Testis (tissue), 3 donors: Measurements from ENCODE around the gene COPG1. TPM values are rescaled to one million over a fixed set of nuclear protein-coding genes. Genes with fewer than 3 reads are reported as not detected.
A peak's percentile ranks its signal among the peaks of the same experiment; 100 is the strongest.

Experiments
- DNase-seq: peaks from one replicate; pipeline ENCODE4 v3.0.0-alpha.2; 2019
- H3K27ac ChIP-seq, 2 donors: fragments of 200-600 bp; sonication (generic); one replicate each; pipeline ENCODE4 v1.5.1; 2019
- H3K27me3 ChIP-seq: fragments of 200-600 bp; sonication (generic); one replicate; pipeline ENCODE4 v1.5.1; 2019
- H3K36me3 ChIP-seq: fragments of 200-600 bp; sonication (generic); one replicate; pipeline ENCODE4 v1.5.1; 2017; ENCODE audit warnings: low read depth; ENCODE audit errors: missing control alignments
- H3K4me1 ChIP-seq: fragments of 200-600 bp; sonication (generic); one replicate; pipeline ENCODE4 v1.5.1; 2019
- H3K4me3 ChIP-seq, 2 donors: fragments of 200-600 bp; sonication (generic); one replicate each; pipeline ENCODE4 v1.5.1; 2017 to 2019
- H3K9me3 ChIP-seq: fragments of 200-600 bp; sonication (generic); one replicate; pipeline ENCODE4 v1.5.1; 2017
- CTCF ChIP-seq, 3 experiments: fragments of 450-650 bp in 2 of 3; fragments of 200-600 bp in 1 of 3; sonication (generic) in 1 of 3; IDR thresholded peaks; one replicate each; pipeline ENCODE4 v1.5.1; 2016 to 2019; ENCODE audit warnings: antibody characterized with exemption in 3 of 3, mild to moderate bottlenecking in 2 of 3, moderate library complexity in 1 of 3
- POLR2A ChIP-seq: fragments of 450-650 bp; IDR thresholded peaks from one replicate; pipeline ENCODE4 v1.6.1; 2017; ENCODE audit warnings: antibody characterized with exemption, mild to moderate bottlenecking, moderate library complexity
- WGBS, 2 donors: methylation state at CpG; one replicate each; pipeline ENCODE4 v1.1.5; 2018; 5-methylcytosine and 5-hydroxymethylcytosine counted together
- intact Hi-C: fragments of 100-400 bp; cut with DNase I; formaldehyde crosslinking; loops from one replicate; pipeline ENCODE4 v1.15.1; 2023; ENCODE audit warnings: low total_unique reads
- polyA plus RNA-seq: library from polyadenylated mRNA; stranded (reverse); fragments of 350-450 nt; fragmentation: Illumina TruSeq; extraction: RNeasy Lipid Tissue Mini Kit (QIAGEN cat#74804); gene quantifications from one replicate; pipeline ENCODE4 v1.2.3, GENCODE V29; 2014; ENCODE audit warnings: low read depth, low replicate concordance; ENCODE audit not compliant: insufficient read depth
- total RNA-seq, 2 donors: library from RNA; depleted of rRNA; stranded (reverse); fragments of >200 nt; gene quantifications; one replicate each; pipeline ENCODE4 v1.2.3, GENCODE V29; 2016

The COPG1 gene
- total and polyA plus RNA-seq, 3 donors from 2014 or later, result 94.5 to 113 (median 98.2) TPM

- Histone ChIP-seq H3K4me1 (peaks cover 21% of the 10 kb centered on the region), H3K4me3 (peak overlapping the region in 1 of 2 donors; percentile 93), H3K27me3 (no peaks in the 10 kb centered on the region), H3K36me3 (no peaks in the 10 kb centered on the region), H3K9me3 (no peaks in the 10 kb centered on the region), H3K27ac (peak overlapping the region; percentile 89 to 91)
- DNase-seq, result no peak
- intact Hi-C loops, result no loop called here
- TF ChIP-seq CTCF (IDR thresholded peaks at IDR 0.05), result no peak
- no peak for TF ChIP-seq POLR2A
- WGBS, 2 donors, result 30 to 37% methylated on average over 7 of the region's 7 CpGs
Measured at GRCh38 chr3:129313665-129314385, 64.4 kb downstream of the COPG1 start.

GRCh38 chr3:129314386-129315222, 65.2 kb downstream of the COPG1 start:
- 1% methylated on average over 16 to 53 of the region's 53 CpGs for WGBS, 2 donors
- Histone ChIP-seq H3K4me1 (peaks cover 21% of the 10 kb centered on the region), H3K4me3 (peak overlapping the region; percentile 68 to 93), H3K27me3 (no peaks in the 10 kb centered on the region), H3K27ac (peak overlapping the region; percentile 89 to 91), H3K9me3 (no peaks in the 10 kb centered on the region), H3K36me3 (no peaks in the 10 kb centered on the region)
- intact Hi-C loops, result loop anchor here (5.0 kb wide), 1 partner anchor 37 kb away; the partner anchor contains the start of gene HMCES
- TF ChIP-seq CTCF (IDR thresholded peaks at IDR 0.05) (peak in 1 of 3 experiments; percentile 26), POLR2A (no peak)
- peak; percentile 93 for DNase-seq

- no peaks in the 10 kb centered on the region for H3K27me3 ChIP-seq
- peaks cover 21% of the 10 kb centered on the region for H3K4me1 ChIP-seq
- H3K4me3 ChIP-seq, result peak overlapping the region; percentile 68 to 93
- H3K9me3 ChIP-seq, result no peaks in the 10 kb centered on the region
- DNase-seq, result peak; percentile 38
- H3K36me3 ChIP-seq, result no peaks in the 10 kb centered on the region
- intact Hi-C loops, result loop anchor here (5.0 kb wide), 1 partner anchor 38 kb away; the partner anchor contains the start of gene HMCES
- H3K27ac ChIP-seq, result peak overlapping the region; percentile 89 to 91
- 0% methylated on average over 16 to 55 of the region's 80 CpGs for WGBS, 2 donors
- TF ChIP-seq CTCF (IDR thresholded peaks at IDR 0.05), result no peak
Measured at GRCh38 chr3:129315223-129315997, 66.0 kb downstream of the COPG1 start.

GRCh38 chr3:129315998-129316247, 66.5 kb downstream of the COPG1 start:
- H3K27me3 ChIP-seq, result no peaks in the 10 kb centered on the region
- peak overlapping the region; percentile 86 to 89 for H3K27ac ChIP-seq
- no peaks in the 10 kb centered on the region for H3K9me3 ChIP-seq
- DNase-seq, result no peak
- 5% methylated on average over 7 of the region's 34 CpGs; no CpG with 5 or more reads in 1 of the 2 donors for WGBS, 2 donors
- TF ChIP-seq POLR2A (no peak), CTCF (IDR thresholded peaks at IDR 0.05) (no peak)
- no peaks in the 10 kb centered on the region for H3K36me3 ChIP-seq
- intact Hi-C loops, result loop anchor here (5.0 kb wide), 1 partner anchor 39 kb away; the partner anchor contains the start of gene HMCES
- H3K4me3 ChIP-seq, result peak overlapping the region; percentile 68 to 93
- H3K4me1 ChIP-seq, result peaks cover 21% of the 10 kb centered on the region
